ENCODE data around the gene OR4C5. TPM values are rescaled to one million over a fixed set of nuclear protein-coding genes. Genes with fewer than 3 reads are reported as not detected.
"Not testable (repeated sequence)": the region's sequence is repeated elsewhere in the genome, so short reads cannot be mapped to it uniquely, and the experiment has no call there.

The OR4C5 gene
- polyA plus RNA-seq (ENCODE audit: insufficient read length in 4 of 4), result not detected

DNA sequence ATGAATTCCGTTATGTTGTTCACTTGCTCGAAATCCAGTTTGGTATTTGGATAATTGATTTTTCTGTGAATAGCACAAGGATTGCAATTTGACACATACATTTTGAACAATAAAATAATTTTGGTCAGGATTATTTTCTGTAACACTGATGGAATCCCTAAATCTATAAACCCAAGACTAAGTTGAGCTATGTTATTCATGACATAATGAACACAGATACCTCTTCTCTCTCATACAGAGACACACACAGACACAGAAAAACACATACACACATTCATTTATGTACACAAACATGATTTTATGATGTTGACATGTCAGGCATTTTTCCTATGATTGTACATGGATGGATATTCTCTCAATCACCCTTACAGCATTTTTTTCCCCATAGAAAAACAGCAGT, at the start of gene OR4C5:
Gene OR4C5 (minus strand): TSS at position 101 of the 400 bp plus-strand sequence. CDS start 0 bp downstream, at position 101.
- DNase-seq (ENCODE audit: low read depth in 4 of 4, low spot score in 2 of 4), result no peak

DNA sequence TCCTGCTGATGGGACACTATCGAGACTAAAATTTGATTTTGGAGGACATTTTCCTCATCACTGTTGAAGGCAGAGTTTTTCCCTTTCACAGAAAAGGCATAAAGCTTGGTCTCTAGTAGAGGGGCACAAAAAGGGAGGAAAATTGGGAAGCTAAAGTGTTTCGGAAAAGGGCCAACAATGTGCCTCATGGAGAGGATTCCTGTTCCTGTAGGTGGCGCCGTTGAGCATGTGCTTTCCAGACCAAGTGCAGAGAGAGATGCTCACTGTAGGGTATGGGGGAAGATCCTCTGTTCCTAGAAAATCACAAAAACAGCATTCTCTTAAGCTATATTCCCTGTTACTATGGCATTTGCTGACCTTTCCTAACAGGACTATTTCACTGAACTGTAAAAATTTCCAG, 18.4 kb upstream of the OR4C5 start:
- DNase-seq (ENCODE audit: low read depth in 4 of 4, low spot score in 2 of 4), result no peak

DNA sequence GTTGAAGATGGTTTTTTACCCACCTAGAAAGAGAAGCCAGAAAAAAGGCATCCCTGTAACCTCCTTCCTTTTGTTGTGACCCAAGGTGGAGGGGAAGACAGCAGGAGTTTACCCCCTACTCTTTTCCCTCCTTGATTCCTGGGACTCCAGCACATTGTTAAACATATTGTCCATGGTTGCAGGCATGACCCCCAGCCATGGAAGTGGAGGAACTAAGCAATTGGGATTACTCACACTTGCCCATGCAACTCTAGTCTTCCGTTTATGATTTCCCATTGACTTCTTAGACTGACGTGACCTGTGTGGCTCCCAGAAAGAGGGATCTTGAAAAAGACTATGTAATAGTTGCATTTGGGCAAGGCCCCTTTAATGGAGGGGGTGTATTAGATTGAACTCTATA, 17.9 kb upstream of the OR4C5 start:
- DNase-seq (ENCODE audit: low read depth in 4 of 4, low spot score in 2 of 4), result not testable (repeated sequence)

DNA sequence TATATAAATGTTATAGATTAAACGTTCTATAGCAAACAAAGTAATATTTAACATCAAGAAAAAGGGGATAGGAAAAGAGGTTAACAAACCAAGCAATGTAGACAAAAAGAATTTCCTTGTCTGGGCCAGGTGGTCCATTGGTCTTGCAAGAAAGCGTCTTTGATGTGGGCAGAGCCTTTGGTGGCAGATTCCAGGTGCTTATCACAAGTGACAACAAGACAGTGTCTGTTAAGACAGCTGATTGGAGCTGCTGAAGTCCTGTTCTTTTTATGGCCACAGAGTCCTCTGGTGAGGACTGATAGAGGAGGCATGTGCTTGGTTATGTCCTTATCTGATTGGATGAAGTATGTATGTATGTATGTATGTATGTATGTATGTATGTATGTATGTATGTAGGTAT, 5.0 kb downstream of the OR4C5 start:
- DNase-seq (ENCODE audit: low read depth in 4 of 4, low spot score in 2 of 4), result not testable (repeated sequence)

DNA sequence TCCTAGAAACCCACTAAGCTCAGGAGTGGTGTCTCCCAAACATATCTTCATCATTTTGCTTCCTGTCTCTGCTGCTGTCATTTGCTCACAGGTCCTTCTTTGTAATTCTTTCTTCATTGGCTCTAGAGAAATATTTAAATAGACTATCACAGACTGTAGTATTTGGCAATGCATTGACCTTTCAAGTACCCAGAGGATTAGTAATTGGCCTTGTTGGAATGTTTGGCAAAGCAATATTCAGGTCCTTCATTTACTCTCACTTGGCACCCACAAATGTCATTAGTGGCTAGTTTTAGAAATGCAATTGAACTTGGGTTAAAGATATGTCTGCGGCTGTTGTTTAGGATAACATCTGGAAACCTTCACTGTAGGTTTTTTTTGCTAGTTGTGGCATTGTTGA, 11.6 kb downstream of the OR4C5 start:
- DNase-seq (ENCODE audit: low read depth in 4 of 4, low spot score in 2 of 4), result no peak

DNA sequence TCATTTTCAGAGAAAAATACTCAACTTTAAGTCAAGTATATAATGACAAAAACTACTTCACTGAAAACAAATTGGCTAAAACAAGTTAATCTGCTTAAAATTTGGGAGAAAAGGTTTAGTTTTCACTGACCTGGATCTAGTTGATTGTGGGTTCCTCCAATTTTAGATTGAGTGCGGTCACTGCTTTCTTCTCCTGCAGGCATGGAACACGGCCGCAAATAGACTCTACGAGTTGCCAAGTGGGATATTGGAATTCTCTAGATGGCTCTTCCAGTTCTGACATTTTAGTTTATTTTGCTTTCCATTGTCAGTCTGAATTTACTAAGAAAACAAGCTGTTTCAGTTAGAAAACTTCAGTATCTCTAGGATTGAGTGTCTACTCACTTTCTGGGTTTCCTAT, 12.3 kb downstream of the OR4C5 start:
- DNase-seq (ENCODE audit: low read depth in 4 of 4, low spot score in 2 of 4), result no peak

DNA sequence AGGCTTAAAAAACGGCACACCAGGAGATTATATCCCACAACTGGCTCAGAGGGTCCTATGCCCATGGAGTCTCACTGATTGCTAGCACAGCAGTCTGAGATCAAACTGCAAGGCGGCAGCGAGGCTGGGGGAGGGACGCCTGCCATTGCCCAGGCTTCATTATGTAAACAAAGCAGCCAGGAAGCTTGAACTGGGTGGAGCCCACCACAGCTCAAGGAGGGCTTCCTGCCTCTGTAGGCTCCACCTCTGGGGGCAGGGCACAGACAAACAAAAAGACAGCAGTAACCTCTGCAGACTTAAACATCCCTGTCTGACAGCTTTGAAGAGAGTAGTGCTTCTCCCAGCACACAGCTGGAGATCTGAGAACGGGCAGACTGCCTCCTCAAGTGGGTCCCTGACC, 20.0 kb downstream of the OR4C5 start:
- not testable (repeated sequence) for DNase-seq (ENCODE audit: low read depth in 4 of 4, low spot score in 2 of 4)

DNA sequence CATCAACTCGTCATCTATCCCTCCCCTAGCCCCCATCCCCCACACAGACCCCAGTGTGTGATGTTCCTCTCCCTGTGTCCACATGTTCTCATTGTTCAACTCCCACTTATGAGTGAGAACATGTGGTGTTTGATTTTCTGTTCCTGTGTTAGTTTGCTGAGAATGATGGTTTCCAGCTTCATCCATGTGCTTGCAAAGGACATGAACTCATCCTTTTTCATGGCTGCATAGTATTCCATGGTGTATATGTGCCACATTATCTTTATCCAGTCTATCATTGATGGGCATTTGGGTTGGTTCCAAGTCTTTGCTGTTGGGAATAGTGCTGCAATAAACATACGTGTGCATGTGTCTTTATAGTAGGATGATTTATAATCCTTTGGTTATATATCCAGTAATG, 23.8 kb downstream of the OR4C5 start:
- not testable (repeated sequence) for DNase-seq (ENCODE audit: low read depth in 4 of 4, low spot score in 2 of 4)

DNA sequence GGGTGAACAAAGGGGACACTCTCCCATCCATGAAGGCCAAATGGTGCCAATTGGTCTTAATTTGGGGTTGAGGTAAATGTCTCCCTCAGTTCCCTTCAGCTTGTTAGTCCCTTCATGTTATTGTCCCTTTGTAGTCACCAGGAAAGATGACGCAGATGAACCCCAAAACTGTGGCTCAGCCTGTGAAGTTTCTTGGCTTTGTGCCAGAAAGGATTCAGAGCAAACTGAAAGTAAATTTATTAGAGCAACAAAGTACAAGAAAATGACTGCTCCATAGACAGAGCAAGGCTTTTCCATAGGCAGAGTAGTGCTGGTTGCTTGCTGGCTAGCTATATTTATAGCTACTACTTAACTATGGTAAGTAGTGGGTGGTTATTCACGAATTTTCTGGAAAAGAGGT, 24.8 kb downstream of the OR4C5 start:
- DNase-seq (ENCODE audit: low read depth in 4 of 4, low spot score in 2 of 4), result no peak

DNA sequence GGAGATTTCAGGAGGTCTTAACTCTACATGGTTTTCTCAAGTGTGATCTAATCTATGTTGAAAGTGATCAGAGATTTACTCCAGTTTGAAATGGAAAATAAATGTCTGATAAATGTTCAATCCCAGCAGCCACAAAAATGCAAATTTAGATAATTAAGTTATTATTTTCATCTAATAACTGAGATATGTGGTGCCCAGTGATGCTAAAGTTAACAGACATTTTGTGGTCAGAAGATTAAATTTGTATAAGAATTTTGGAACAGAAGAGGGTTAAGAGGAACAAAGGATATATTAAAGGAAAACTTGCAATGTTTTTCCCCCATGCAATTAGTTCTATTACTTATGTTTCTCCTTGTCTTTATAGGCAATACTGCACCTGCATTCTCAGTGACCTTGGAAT, 41.6 kb downstream of the OR4C5 start, which contains the start of gene OR4C3:
Gene OR4C3 (plus strand): TSS at position 301 of the 400 bp plus-strand sequence. CDS start 102 bp downstream, outside the sequence.
- DNase-seq (ENCODE audit: low read depth in 4 of 4, low spot score in 2 of 4), result not testable (repeated sequence)

DNA sequence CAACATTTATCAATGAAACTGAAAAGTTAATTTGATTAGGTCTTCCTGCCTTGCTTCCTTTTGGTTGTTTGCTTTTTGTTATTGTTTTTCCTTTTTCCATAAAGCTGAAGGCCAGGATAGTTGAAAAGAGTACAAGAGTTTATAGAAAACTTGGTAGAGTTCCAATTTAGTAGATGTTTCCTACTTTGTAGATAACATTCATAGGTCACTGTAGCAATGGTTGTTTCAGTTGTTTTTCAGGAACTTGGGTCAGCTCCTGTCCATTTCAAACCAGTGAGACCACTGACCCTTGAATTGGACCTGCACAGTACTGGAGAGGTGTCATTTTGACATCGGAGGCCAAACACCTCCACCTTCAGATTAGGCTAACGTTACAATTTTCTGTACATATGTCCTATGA, 46.5 kb downstream of the OR4C5 start:
- not testable (repeated sequence) for DNase-seq (ENCODE audit: low read depth in 4 of 4, low spot score in 2 of 4)

Other genes with a start within 250 kb of the OR4C5 start
- not detected for gene OR4B1, start 149.7 kb downstream of the OR4C5 start, polyA plus RNA-seq (ENCODE audit: insufficient read length in 4 of 4)
- not detected for gene OR4X2, start 121.4 kb downstream of the OR4C5 start, polyA plus RNA-seq (ENCODE audit: insufficient read length in 4 of 4)
- gene OR4X1, start 102.6 kb downstream of the OR4C5 start, polyA plus RNA-seq (ENCODE audit: insufficient read length in 4 of 4), result not detected
- not detected for gene OR4S1, start 60.2 kb downstream of the OR4C5 start, polyA plus RNA-seq (ENCODE audit: insufficient read length in 4 of 4)
- not detected for gene OR4C3, start 41.5 kb downstream of the OR4C5 start, polyA plus RNA-seq (ENCODE audit: insufficient read length in 4 of 4)
- gene OR4A47, start 122.3 kb upstream of the OR4C5 start, polyA plus RNA-seq (ENCODE audit: insufficient read length in 4 of 4), result not detected

All from left renal cortex interstitium (tissue), 4 donors.